ENCODE data around the gene NOL4L. TPM values are rescaled to one million over a fixed set of nuclear protein-coding genes. Genes with fewer than 3 reads are reported as not detected.

Gene NOL4L
- total RNA-seq, 1 experiment from 2014 or later = 40.9 TPM

- ChIA-PET POLR2A (ENCODE audit: unreplicated experiment) (no interaction called here), CTCF (no interaction called here)
- Histone ChIP-seq H2AFZ (no peak overlapping the region), H3K27me3 (ENCODE audit: insufficient read depth, low read depth) (no peaks in the 10 kb centered on the region), H3K27ac (no peak overlapping the region), H3F3A (ENCODE audit: insufficient read depth, low read depth) (no peaks in the 10 kb centered on the region), H3K4me2 (no peak overlapping the region), H3K79me2 (ENCODE audit: low read depth) (no peaks in the 10 kb centered on the region), H3K4me3 (no peak overlapping the region), H3K4me1 (replicated peaks; ENCODE audit: insufficient read depth) (peaks cover 8% of the 10 kb centered on the region; the same call in 1 of the 2 replicates), H4K20me1 (ENCODE audit: insufficient read depth) (no peaks in the 10 kb centered on the region), H3K36me3 (ENCODE audit: low read depth) (no peaks in the 10 kb centered on the region), H3K9me3 (ENCODE audit: insufficient read depth, low read depth) (no peaks in the 10 kb centered on the region), H3K9me2 (ENCODE audit: insufficient read depth) (no peaks in the 10 kb centered on the region)
- no peak for DNase-seq
- no TSS peak for BruUV-seq (replicated peaks)
- intact Hi-C loops (cut with micrococcal nuclease; ENCODE audit: unreplicated experiment) = no loop called here
- TF ChIP-seq, protein P1, sequence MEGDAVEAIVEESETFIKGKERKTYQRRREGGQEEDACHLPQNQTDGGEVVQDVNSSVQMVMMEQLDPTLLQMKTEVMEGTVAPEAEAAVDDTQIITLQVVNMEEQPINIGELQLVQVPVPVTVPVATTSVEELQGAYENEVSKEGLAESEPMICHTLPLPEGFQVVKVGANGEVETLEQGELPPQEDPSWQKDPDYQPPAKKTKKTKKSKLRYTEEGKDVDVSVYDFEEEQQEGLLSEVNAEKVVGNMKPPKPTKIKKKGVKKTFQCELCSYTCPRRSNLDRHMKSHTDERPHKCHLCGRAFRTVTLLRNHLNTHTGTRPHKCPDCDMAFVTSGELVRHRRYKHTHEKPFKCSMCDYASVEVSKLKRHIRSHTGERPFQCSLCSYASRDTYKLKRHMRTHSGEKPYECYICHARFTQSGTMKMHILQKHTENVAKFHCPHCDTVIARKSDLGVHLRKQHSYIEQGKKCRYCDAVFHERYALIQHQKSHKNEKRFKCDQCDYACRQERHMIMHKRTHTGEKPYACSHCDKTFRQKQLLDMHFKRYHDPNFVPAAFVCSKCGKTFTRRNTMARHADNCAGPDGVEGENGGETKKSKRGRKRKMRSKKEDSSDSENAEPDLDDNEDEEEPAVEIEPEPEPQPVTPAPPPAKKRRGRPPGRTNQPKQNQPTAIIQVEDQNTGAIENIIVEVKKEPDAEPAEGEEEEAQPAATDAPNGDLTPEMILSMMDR (conservative IDR thresholded peaks at IDR 0.05) = no peak
- no peak for TF ChIP-seq EZH2 (IDR thresholded peaks at IDR 0.05; ENCODE audit: low read depth)
These were observed 13.5 kb upstream of the NOL4L start for GRCh38 chr20:32598606-32599005.

GRCh38 chr20:32597714-32598113 is 12.6 kb upstream of the NOL4L start:
- intact Hi-C loops (cut with micrococcal nuclease; ENCODE audit: unreplicated experiment) = no loop called here
- CTCF ChIA-PET = no interaction called here
- no peak for DNase-seq
- Histone ChIP-seq H3K4me3 (no peak overlapping the region), H3K4me2 (no peak overlapping the region), H3F3A (ENCODE audit: insufficient read depth, low read depth) (no peaks in the 10 kb centered on the region), H4K20me1 (ENCODE audit: insufficient read depth) (no peaks in the 10 kb centered on the region), H3K36me3 (ENCODE audit: low read depth) (no peaks in the 10 kb centered on the region), H3K79me2 (ENCODE audit: low read depth) (no peaks in the 10 kb centered on the region), H3K9me3 (ENCODE audit: insufficient read depth, low read depth) (no peaks in the 10 kb centered on the region), H3K27me3 (ENCODE audit: insufficient read depth, low read depth) (no peaks in the 10 kb centered on the region), H2AFZ (no peak overlapping the region), H3K4me1 (replicated peaks; ENCODE audit: insufficient read depth) (peaks cover 8% of the 10 kb centered on the region; the same call in 1 of the 2 replicates), H3K9me2 (ENCODE audit: insufficient read depth) (no peaks in the 10 kb centered on the region), H3K27ac (no peak overlapping the region)
- TF ChIP-seq EZH2 (IDR thresholded peaks at IDR 0.05; ENCODE audit: low read depth) = no peak
- TF ChIP-seq, protein P1 (conservative IDR thresholded peaks at IDR 0.05) = no peak
- POLR2A ChIA-PET (ENCODE audit: unreplicated experiment) = no interaction called here
- no TSS peak for BruUV-seq (replicated peaks)

DNA sequence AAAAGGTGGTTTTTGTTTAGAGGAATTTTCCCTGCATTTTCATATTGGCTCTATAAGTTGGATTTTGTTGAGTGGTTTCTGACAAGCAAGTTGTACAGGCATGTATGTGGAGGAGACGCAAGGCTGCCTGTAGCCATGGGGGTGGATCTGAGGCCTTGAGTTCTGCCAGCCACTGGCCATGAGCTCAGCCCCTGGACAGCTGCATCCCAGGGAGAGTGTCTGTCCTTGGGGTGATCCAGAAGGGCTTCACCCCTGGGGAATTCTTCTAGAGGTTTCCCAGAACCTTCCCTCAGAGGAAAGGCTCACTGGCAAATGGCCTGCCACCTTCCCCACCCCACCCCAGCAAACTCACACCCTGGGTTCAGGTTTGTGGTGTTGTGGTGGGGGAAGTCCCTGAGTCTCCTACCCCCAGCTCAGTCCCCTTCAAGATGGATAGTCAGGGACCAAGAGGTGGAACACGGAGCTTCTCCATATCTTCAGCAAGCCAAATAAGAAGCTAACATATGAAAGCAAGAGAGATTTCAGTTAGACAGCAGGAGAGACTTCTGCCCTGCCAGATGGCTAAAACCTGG is 11.6 kb upstream of the NOL4L start:
- no peak overlapping the region for H2AFZ ChIP-seq
- H3K4me1 ChIP-seq (replicated peaks; ENCODE audit: insufficient read depth) = peaks cover 8% of the 10 kb centered on the region; the same call in 1 of the 2 replicates
- no peaks in the 10 kb centered on the region for H3K27me3 ChIP-seq (ENCODE audit: insufficient read depth, low read depth)
- no TSS peak for BruUV-seq (replicated peaks)
- H3K9me3 ChIP-seq (ENCODE audit: insufficient read depth, low read depth) = no peaks in the 10 kb centered on the region
- no peaks in the 10 kb centered on the region for H3F3A ChIP-seq (ENCODE audit: insufficient read depth, low read depth)
- H3K4me2 ChIP-seq = no peak overlapping the region
- intact Hi-C loops (cut with micrococcal nuclease; ENCODE audit: unreplicated experiment) = no loop called here
- no peaks in the 10 kb centered on the region for H3K36me3 ChIP-seq (ENCODE audit: low read depth)
- TF ChIP-seq, protein P1 (conservative IDR thresholded peaks at IDR 0.05) = no peak
- TF ChIP-seq EZH2 (IDR thresholded peaks at IDR 0.05; ENCODE audit: low read depth) = no peak
- no peak overlapping the region for H3K27ac ChIP-seq
- no peak overlapping the region for H3K4me3 ChIP-seq
- no peak for DNase-seq
- no peaks in the 10 kb centered on the region for H3K9me2 ChIP-seq (ENCODE audit: insufficient read depth)
- ChIA-PET POLR2A (ENCODE audit: unreplicated experiment) (no interaction called here), CTCF (no interaction called here)
- no peaks in the 10 kb centered on the region for H3K79me2 ChIP-seq (ENCODE audit: low read depth)
- no peaks in the 10 kb centered on the region for H4K20me1 ChIP-seq (ENCODE audit: insufficient read depth)
